HG03159 (cell line): ENCODE data around the gene NOTCH1.

Experiments
- ATAC-seq: cut with Tn5 transposase; IDR thresholded peaks from one replicate; pipeline ENCODE4 v1.9.1; 2021; ENCODE audit warnings: mild to moderate bottlenecking, moderate library complexity; ENCODE audit not compliant: unreplicated experiment

The NOTCH1 gene

DNA sequence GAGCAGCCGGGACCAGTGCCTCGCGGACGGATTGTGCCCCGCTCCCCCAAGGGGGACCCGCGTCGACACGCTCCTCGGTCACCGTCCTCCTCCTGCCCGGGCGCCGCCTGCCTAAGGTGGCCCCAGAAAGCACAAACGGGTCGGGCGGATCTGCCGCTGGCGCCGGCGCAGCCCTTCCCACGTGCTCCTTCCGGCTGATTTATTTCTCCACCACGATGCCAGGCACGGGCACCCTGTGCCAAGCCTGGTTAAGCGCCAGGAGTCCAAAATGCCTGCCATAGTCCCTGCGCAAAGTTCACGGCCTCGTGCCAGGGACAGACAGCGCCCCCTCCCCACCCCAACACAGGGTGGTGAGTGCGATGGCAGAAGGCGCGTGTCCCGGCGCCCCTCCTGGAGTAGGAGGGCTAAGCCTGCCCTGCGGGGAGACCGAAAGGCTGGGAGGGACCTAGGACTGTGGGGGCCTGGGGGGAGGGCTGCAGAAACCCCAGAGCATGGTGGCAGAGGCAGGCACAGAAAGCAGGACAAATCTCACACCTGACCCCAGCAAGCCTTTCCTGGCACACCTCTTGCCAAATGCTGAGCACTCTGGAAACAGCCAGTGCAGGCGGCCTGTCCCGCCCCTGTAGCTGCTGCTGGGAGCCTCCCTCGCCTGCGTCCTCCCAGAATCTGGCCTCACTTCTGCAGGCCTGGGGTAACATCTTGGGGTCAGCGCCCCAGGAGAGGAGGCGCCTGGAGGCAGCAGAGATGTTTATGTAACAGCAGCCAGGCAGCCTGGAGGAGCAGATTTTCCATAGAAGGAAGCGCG is 1.1 kb upstream of the NOTCH1 start:
- ATAC-seq, result peak; percentile 5

DNA sequence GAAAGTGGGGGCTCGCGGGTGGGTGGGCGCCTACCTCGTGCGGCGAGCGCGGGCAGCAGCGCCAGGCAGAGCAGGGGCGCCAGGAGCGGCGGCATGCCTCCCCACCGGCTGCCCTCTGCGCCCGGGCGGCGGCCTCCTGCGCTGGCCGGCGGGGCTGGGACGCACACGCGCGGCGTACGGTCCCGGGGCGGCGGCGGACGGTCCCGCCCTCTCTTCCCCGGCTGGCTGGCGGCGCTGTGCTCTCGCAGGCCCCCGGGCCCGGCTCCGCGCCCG is 220 bp downstream of the NOTCH1 start:
- ATAC-seq, result no peak

DNA sequence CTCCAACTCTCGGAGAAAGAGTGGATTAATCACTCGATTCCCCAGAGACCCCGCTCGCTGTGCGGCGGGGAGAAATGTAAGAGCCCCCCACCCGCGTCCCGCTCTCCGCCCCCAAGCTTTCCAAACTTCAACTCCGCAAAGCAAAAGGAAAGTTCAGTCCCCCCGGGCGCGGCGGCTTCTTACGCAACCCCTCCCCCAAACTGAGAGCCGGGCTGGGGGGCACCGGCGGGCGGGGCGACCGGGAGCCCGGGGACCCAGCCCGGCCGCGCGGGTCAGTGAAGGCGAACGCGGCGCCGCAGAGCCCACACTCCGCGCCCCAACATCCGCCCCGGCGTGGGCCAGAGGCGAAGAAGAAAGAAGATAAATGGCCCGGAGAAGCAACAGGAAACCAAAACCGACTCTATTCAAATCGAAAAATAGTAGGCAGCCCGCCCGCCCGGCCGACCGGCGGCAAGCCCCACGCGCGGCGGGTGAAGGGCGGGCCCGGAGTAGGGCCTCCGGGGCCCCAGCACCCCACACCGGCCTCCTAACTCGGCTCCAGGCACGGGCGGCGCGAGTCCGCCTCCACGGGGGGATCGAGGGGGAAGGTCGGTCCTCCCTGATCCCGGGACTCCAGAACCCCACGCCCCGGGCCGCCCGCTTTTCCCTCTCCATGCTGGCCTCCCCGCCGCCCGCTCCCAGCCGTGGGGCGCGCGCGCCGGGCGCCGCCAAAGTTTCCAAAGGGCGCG is 720 bp downstream of the NOTCH1 start:
- peak; percentile 11 for ATAC-seq

DNA sequence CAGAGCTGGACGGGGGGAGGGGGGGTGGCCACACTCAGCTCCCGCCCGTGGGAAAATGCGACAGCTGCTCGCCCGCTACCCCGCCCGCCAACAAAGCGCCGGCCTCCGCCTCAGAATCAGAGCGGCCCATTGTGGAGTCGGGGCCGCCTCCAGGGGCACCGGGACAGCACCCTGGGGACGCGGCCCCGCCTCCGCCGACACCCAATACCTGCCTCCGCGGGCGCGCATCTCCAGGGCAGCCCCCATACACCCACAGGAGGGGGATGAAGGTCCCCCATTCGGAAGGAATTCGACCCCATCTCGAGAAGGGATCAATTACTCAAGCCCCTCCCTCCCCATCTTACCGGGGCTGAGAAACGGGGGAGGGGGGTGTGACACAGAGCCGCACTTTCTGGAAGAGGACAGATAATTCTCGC is 1.3 kb downstream of the NOTCH1 start:
- ATAC-seq, result no peak

DNA sequence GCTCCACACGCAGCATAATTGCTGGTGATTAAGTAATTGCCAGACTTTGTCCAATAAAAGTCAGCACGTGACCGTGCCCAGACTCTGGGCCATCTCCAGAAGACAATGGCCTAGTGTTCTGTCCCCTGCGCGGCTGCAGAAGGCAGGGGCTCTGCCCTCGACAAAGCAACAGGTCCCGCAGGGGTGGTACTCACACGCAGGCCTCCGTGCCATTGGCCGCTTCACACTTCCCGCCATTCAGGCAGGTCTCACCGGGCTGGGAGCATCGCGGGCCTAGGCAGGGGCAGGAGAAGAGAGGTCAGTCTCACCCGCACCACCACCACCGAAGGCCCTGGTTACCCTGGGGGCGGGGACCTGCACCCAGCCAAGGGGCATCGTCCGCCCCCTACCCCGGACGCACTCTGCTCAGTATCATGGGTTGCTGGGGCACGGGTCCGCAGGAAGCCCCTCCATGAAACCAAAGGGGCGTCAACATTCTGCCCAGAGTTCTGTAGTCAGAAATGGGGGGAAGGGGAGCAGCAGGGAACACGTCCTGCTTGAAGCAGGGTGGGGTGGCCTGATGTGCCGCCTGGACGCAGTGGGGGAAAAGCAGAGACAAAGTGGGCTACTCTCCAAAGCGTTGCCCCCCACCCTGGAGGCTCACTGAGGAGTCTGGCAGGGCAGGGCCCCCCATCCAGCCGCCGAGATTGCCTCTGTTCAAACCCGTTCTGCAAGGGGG is 1.9 kb downstream of the NOTCH1 start:
- no peak for ATAC-seq

DNA sequence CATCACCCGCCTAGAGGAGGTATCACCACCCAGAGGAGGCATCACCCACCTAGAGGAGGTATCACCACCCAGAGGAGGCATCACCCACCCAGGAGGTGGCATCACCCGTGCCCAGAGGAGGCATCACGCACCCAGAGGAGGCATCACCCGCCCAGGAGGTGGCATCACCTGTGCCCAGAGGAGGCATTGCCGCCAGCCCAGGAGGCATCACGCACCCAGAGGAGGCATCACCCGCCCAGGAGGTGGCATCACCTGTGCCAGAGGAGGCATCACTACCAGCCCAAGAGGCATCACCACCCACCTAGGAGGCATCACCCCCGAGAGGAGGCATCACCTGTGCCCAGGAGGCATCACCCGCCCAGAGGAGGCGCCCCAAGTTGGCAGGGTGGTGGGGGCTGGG is 2.6 kb downstream of the NOTCH1 start:
- ATAC-seq, result no peak

DNA sequence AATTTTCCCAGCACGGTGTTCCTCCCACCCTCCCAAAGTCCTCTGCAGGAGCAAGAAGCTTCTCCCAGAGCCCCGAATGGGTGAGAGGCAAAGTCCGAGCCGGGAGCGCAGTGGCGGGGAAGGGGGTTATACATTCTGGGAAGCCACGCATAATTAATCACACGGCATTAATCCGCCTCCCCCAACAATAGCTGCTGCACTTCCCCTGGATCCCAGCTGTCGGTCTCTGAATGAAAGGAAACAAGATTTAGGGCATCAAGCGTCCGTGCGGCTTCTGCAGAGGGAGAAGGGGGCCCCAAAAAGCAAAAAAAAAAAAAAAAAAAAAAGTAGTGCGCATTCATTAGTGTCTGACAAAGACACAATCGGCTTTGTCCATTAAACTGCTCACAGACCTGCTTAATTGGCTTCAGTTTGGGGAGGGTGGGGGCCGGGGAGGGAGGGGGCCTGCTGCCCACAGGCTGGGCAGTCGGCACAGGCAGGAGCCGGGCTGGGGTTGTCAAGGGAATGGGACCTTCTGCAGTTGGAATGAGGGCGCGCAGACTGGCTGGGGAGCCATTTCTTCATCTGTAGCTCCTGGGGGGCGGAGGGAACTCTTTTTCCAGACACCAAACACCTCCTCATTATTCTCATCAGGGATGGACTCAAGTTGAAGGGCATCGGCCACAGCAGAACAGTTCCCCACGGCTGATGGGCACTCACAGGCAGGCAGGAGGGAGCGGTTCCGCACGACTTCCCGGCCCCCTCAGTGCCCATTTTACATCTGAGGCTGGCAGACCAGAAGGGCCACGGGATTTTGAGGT is 3.4 kb downstream of the NOTCH1 start:
- no peak for ATAC-seq

DNA sequence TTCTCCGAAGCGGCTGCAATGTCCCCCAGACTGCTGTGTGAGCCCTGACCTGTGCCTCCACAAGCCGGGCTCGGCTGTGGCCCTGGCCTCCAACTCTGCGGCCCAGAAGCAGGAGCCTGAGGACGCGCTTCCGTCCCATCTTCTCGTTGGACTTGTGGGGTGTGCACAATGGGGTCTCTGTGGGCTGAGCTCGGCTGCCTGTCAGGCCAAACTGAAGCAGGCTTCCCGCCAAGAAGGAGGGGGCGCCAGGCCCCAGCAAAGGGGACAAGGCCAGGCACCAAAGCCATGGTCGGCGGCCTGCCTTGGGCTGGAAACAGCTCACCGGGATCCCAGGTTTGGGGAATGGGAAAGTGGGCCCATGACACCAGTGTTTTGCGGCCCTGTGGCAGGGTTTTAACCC is 4.1 kb downstream of the NOTCH1 start:
- no peak for ATAC-seq

DNA sequence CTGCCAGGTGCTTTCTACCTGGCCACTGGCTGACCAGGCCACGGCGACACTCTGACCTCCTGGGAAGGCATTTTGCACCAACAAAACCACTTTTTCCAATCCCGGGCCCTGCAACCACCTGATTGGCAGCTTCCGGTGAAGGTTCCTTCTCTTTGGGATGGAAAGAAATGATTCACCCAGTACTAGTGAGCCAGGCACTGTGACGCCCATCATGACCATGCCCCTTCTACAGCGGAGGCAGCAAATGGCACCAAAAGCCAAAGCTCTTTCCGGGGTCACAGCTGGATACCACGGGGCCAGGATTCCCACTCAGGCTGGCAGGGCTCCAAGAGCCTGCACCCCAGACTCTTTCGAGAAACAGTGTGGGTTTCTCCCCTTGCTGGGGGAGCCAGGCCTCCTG is 4.7 kb downstream of the NOTCH1 start:
- ATAC-seq, result no peak

DNA sequence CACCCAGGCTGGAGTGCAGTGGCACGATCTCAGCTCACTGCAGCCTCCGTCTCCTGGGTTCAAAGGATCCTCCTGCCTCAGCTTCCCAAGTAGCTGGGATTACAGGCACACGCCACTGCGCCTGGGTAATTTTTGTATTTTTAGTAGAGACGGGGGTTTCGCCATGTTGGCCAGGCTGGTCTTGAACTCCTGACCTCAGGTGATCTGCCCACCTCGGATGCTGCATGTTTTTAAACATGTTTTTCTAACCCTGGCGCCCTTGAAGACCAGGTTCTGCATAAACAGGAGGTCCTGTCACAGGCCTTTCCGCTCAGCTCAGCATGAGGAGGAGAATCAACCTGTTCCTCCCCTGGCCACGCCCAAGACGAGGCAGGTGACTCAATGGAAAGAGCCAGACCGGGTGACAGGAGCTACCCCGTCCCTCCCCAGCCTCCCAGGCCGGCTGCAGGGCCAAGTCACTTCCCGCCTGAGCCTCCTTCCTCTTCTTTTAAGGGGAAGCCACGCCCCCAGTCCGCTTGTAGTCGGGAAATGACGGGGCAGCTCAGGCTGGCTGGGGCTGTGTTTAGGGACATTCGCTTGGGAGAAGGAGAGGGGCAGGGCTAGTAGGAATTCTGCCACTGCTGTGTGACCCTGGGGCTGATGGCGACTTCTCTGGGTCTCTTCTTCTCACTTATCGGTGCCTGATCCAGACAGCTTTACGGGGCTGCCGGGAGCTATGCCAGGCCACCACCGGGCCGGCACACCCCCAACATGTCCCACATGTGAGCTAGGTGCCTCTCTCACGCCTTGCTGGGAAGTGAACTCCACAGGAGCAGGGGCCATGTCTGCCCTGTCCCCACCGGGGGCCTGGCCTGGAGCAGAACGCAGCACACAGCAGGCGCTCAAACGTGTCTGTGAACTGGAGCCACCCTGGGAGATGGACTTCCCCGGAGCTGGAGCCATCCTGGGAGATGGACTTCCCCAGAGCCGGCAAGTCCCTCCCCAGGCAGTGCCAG is 6.1 kb downstream of the NOTCH1 start:
- ATAC-seq, result peak; percentile 41

DNA sequence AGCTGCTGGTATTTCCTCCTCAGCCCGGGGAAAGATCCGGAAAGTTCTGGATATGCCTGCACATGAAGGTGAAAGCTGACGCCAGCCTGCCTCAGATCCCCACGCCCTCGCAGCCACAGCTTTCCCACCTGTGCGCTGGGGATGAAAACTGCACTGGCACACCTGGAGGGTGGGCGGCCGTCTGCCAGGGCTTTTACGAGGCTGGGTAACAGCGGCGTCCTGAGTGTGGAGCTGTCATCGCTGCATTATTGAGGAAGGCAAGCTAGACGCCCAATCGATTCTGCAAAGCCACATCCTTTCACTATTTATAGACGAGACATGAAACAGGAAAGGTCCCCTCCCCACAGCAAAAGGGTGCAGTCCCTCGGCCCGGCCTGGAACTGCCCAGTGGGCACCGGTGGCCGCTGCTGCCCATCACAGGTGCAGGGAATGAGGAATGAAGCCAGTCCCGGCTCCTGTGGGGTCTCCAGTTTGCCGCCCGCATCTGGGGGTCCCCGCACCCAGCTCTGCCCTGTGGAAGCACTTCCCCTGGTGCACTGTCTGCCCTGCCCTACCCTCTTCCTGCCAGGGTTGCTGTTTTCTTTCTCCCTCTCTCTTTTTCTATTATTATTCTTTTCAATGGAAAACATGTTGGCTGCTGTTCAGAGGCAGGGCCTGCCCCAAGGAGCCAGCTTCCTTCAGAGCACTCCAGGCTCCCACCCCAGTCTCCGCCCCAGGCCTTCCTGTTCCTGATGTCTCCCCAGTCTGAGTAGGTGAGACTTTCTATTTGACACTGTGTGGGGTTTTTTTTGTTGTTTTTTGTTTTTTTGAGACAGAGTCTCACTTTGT is 7.0 kb downstream of the NOTCH1 start:
- no peak for ATAC-seq

DNA sequence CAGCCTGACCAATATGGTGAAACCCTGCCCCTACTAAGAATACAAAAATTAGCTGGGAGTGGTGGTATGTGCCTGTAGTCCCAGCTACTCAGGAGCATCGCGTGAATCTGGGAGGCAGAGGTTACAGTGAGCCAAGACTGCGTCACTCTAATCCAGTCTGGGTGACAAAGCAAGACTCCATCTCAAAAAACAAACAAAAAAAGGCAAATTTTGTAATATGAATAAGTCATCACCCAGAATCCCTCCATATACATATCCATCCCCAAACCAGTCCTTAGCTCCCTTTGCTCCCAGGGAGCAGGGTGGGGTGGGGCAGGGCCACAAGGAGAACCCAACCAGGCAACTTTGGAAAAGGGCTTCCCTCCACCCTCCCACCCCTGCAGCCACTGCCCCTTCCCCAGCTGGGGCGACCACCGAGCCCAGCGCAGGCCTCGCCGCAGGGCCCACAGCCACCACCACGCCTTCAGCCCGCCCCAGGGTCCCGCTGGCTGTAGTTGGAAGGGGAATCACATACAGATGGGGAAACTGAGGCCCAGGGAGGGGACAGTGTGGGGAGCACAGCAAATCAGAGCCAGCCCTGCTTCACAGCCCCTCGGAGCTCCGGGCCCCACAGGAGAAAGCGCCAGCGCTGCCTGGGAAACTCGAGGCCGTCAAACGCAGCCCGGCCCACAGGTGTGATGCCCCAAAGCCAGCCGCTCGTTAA is 7.8 kb downstream of the NOTCH1 start:
- no peak for ATAC-seq

DNA sequence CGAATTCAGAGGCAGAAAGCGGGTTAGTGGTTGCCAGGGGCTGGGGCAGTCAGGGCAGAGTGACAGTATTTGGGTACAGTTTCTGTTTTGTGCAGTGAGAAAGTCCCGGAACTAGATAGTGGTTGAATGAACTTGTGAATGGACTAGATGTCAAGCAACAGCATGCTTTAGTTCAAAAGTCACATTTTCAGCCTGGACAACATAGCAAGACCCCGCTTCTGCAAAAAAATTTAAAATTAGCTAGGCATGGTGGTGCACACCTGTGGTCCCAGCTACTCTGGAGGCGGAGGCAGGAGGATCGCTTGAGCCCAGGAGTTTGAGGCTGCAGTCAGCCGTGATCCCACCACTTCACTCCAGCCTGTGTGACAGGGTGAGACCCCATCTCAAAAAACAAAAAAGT is 8.4 kb downstream of the NOTCH1 start:
- no peak for ATAC-seq

DNA sequence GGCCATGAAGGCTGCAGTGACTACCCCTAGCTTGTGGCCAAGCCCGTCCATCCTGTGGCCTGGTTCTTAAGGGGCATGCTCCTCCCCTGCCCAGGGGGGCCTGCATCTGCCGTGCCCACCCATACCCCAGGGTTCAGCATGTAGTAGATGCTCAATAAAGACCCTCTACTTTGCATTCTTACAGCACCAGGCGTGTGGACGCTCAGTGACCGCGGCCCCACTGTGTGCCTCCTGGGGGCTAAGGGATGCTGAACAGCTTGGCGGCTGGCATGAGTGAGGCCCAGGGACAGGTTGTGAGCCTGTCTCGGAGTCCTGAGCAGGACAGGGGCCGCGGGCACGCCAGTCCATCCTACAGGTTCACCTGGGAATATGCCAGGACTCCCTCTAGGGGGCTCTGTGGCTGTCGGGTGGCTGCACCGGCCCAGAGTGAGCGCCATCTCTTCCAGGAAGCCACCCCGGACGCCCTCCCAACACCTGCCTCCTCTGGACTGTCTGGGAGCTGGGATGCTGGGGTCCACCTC is 9.1 kb downstream of the NOTCH1 start:
- ATAC-seq, result no peak

DNA sequence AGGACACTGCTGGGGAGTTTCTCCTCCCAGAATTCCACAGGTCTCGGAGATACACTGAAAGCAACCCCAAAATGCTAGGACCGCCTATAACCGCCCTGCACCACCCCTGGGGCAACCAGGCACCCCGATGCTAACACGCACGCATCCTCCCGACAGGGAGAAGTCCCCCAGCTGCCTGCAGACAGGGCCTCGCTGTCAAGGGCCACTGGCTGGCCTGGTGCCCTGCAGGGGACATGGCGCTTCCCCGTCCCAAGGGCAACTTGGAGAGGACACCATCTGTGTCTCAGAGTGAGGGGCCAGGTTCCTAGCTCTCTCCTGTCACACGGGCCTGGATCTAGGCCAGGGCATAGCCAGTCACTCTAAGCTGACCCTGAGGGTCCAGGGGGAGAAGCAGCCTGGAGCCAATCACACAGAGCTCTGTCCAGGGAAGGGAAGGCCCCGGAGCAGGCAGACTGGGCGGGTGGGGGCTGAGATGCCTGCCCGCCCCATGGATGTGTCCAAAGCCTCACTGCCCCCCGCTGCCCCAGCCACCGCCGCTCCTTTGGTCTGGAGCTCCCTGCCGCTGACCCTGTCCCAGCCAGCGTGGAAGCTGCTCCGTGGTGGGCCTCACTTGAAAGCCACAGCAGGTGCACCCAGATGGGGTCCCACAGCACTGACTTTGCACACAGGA is 9.7 kb downstream of the NOTCH1 start:
- ATAC-seq, result no peak

DNA sequence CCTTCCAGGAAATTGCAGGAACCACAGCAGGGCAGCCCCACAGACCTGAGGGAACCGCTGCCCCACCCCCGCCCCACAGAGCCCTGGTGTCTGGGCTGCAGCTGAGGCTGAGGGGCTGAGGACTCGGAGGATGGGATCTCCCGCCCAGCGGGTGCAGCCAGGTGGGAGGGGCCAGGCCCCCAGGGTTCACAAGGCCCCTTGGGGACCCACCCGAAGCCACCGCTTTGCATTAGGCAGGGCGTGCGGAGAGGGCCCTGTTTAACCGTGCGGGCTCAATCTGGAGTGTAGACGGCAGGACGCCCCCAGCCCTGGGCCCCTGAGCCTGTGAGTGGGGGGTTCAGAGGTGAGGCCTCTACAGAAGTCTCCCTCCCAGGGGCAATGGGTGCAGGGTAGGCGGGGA is 10.8 kb downstream of the NOTCH1 start:
- ATAC-seq, result no peak

DNA sequence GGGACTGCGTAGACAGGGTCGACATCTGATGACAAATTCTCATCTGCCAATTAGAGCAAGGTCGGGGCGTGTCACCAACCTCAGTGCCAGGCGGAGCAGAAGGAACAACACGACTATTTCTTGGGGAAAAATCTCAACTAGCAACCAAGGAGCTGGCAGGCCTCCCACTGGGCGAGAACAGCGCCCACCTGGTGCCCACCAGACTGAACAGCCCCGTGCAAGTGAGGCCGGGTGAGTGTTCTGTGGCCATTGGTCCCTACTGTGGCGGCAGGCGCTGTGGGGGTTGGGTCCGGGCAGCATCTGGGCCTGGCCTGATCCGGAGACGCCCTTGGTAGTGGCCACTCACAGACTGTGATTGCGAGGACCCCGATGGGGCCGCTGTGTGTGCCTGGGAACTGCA is 11.5 kb downstream of the NOTCH1 start:
- ATAC-seq, result no peak

DNA sequence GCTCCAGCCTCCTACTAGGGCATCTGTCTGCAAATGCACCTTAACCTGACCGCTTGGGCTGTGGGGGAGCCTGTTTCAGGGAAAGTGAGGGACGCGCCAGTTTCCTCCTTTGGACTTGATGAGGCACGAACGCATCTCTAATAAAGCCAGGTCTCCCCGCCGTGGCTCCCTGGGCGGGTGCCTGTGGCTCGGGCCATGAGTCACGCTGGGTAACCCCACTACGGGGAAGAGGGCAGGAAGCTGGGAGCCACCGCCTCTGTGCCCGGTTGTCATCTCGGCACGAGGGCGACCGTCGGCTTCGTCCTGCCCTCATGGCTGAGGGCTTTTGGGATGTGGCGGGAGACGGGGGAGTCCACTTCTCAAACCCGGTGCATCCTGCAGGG is 12.1 kb downstream of the NOTCH1 start:
- ATAC-seq, result no peak
